Ovary (tissue), 9 donors: ENCODE data around the gene BABAM2. TPM values are rescaled to one million over a fixed set of nuclear protein-coding genes. Genes with fewer than 3 reads are reported as not detected.

ENCODE experiments used
- DNase-seq, 5 donors: peaks; one replicate each; pipeline ENCODE4 v3.0.0-alpha.2; 2019 to 2020
- H3K27ac ChIP-seq, 2 donors: fragments of 200-600 bp; one replicate each; pipeline versions ENCODE4 v1.5.1 to v1.8.0; 2019 to 2022
- H3K27me3 ChIP-seq: fragments of 200-600 bp; one replicate; pipeline ENCODE4 v1.8.0; 2022
- H3K36me3 ChIP-seq: fragments of 200-600 bp; sonication (generic); one replicate; pipeline ENCODE4 v1.5.1; 2019
- H3K4me1 ChIP-seq: one replicate; pipeline ENCODE4 v1.8.1; 2013; ENCODE audit warnings: mild to moderate bottlenecking, moderate library complexity; ENCODE audit not compliant: insufficient read depth
- H3K4me3 ChIP-seq: fragments of 200-600 bp; sonication (generic); one replicate; pipeline ENCODE4 v1.5.1; 2017
- H3K9me3 ChIP-seq, 2 donors: fragments of 200-600 bp in 1 of 2; sonication (generic) in 1 of 2; one replicate each; pipeline versions ENCODE4 v1.5.1 to v1.8.1; 2013 to 2019; ENCODE audit warnings: mild to moderate bottlenecking in 1 of 2, moderate library complexity in 1 of 2
- CTCF ChIP-seq, 3 donors: fragments of 450-650 bp in 2 of 3; fragments of 200-600 bp in 1 of 3; IDR thresholded peaks; one replicate each; pipeline versions ENCODE4 v1.5.1 to v1.8.0; 2016 to 2022; ENCODE audit warnings: antibody characterized with exemption in 3 of 3, mild to moderate bottlenecking in 1 of 3
- EP300 ChIP-seq: sonication (generic); formaldehyde crosslinking; IDR thresholded peaks from one replicate; pipeline ENCODE4 v1.6.1; 2017; ENCODE audit warnings: antibody characterized with exemption
- POLR2A ChIP-seq: fragments of 450-650 bp; IDR thresholded peaks from one replicate; pipeline ENCODE4 v1.6.1; 2017; ENCODE audit warnings: antibody characterized with exemption, mild to moderate bottlenecking, moderate library complexity
- WGBS, 3 donors: extraction: QIAGEN DNeasy Blood & Tissue Kit in 1 of 3; methylation state at CpG; one replicate each; pipeline versions ENCODE4 v1.1.5 to v1.1.7; 2013 to 2017; 5-methylcytosine and 5-hydroxymethylcytosine counted together
- intact Hi-C, 4 donors: fragments of 100-400 bp; cut with DNase I; formaldehyde crosslinking; loops; one replicate each; pipeline versions ENCODE4 v1.11.0 to v1.15.1; 2022 to 2023
- polyA plus RNA-seq, 2 donors: library from polyadenylated mRNA; stranded (reverse); fragments of 200-250 nt in 1 of 2; fragments of 350-450 nt in 1 of 2; fragmentation: Illumina TruSeq in 1 of 2; extraction: RNeasy Lipid Tissue Mini Kit (QIAGEN cat#74804) in 1 of 2; gene quantifications; one replicate each; pipeline ENCODE4 v1.2.3, GENCODE V29; 2013 to 2014
- total RNA-seq, 7 donors: library from RNA; depleted of rRNA in 2 of 7; stranded (reverse); fragments of >200 nt in 2 of 7; fragmentation: NEBNext Ultra II Directional in 3 of 7; extraction: Animal tissue kit (Norgen Biotek cat#: 25700) in 3 of 7; gene quantifications; one replicate each; pipeline versions ENCODE4 v1.1.0 to v1.2.4, GENCODE V29; 2016 to 2023
- donor health status: DM: no; HTN: no; CAD: no; lungs with moderate emphysema.
- donor health status: DM: no; HTN: no; CAD: no.
- donor health status: Bipolar disorder and iron deficiency.
- donor health status: DM: yes; HTN: yes; CAD: no.
- donor health status: DM: no; HTN: no; CAD: no.
- donor health status: DM: yes; HTN: yes; CAD: no.

The BABAM2 gene
- total and polyA plus RNA-seq, 9 donors: 22.0 to 96.7 (median 46.8) TPM

- H3K36me3 ChIP-seq: no peaks in the 10 kb centered on the region
- intact Hi-C loops: no loop called here
- WGBS, 3 donors: 87 to 94% (median 93%) methylated on average over 2 of the region's 2 CpGs
These were observed 295.4 kb downstream of the BABAM2 start for GRCh38 chr2:28185891-28186290.

GRCh38 chr2:28187186-28187585 is 296.7 kb downstream of the BABAM2 start:
- Histone ChIP-seq H3K4me3 (no peak overlapping the region), H3K9me3 (no peaks in the 10 kb centered on the region), H3K36me3 (no peaks in the 10 kb centered on the region), H3K4me1 (no peaks in the 10 kb centered on the region), H3K27ac (no peak overlapping the region), H3K27me3 (no peaks in the 10 kb centered on the region)
- DNase-seq: no peak
- TF ChIP-seq POLR2A (no peak), EP300 (no peak), CTCF (IDR thresholded peaks at IDR 0.05) (no peak)
- intact Hi-C loops: no loop called here

More at GRCh38 chr2:28185891-28186290, 295.4 kb downstream of the BABAM2 start:
- TF ChIP-seq POLR2A: no peak
- TF ChIP-seq CTCF (IDR thresholded peaks at IDR 0.05): no peak
- TF ChIP-seq EP300: no peak
- Histone ChIP-seq H3K27ac (no peak overlapping the region), H3K4me1 (no peaks in the 10 kb centered on the region), H3K4me3 (no peak overlapping the region), H3K9me3 (no peaks in the 10 kb centered on the region), H3K27me3 (no peaks in the 10 kb centered on the region)
- no peak for DNase-seq

- no peak overlapping the region for H3K27ac ChIP-seq
- no peaks in the 10 kb centered on the region for H3K9me3 ChIP-seq
- H3K36me3 ChIP-seq: no peaks in the 10 kb centered on the region
- 91 to 95% (median 92%) methylated on average over 4 of the region's 4 CpGs for WGBS, 3 donors
- intact Hi-C loops: no loop called here
- H3K4me3 ChIP-seq: no peak overlapping the region
- H3K4me1 ChIP-seq: no peaks in the 10 kb centered on the region
- DNase-seq: no peak
- no peak for TF ChIP-seq CTCF (IDR thresholded peaks at IDR 0.05)
- no peaks in the 10 kb centered on the region for H3K27me3 ChIP-seq
These were observed 297.9 kb downstream of the BABAM2 start for GRCh38 chr2:28188436-28188835.

- Histone ChIP-seq H3K9me3 (no peaks in the 10 kb centered on the region), H3K4me3 (no peak overlapping the region), H3K36me3 (no peaks in the 10 kb centered on the region), H3K27me3 (no peaks in the 10 kb centered on the region), H3K4me1 (no peaks in the 10 kb centered on the region), H3K27ac (no peak overlapping the region)
- TF ChIP-seq POLR2A (no peak), CTCF (IDR thresholded peaks at IDR 0.05) (no peak), EP300 (no peak)
- no peak for DNase-seq
- WGBS, 3 donors: 72 to 78% (median 75%) methylated on average over 10 of the region's 10 CpGs
- intact Hi-C loops: no loop called here
These were observed 303.3 kb downstream of the BABAM2 start for GRCh38 chr2:28193630-28194403.
